Naive thymus-derived CD8-positive, alpha-beta T cell (primary cell): ENCODE measurements around the gene YDJC. TPM values are rescaled to one million over a fixed set of nuclear protein-coding genes. Genes with fewer than 3 reads are reported as not detected.
"Not testable (repeated sequence)": the region's sequence is repeated elsewhere in the genome, so short reads cannot be mapped to it uniquely, and the experiment has no call there.

Experiments
- ATAC-seq, 2 donors: fragments of 150-1000 bp; cut with Tn5 transposase in 1 of 2; sonication (Bioruptor Pico), chemical (Tn5 transposase) in 1 of 2; 1 replicate in 1 of 2; 2 replicates in 1 of 2; pipeline ENCODE4 v1.10.0; 2021; ENCODE audit warnings: mild to moderate bottlenecking in 2 of 2, moderate library complexity in 2 of 2
- POLR2A ChIA-PET: fragments of 350-600 bp; sonication (Branson Sonifier 250); formaldehyde crosslinking; loops from one replicate; lab custom pipeline; 2021; ENCODE audit warnings: antibody characterized with exemption; lab: Charles Lee
- DNase-seq, 10 donors: peaks; one replicate each; pipeline versions ENCODE4 v3.0.0 to v3.0.0-alpha.2; 2020 to 2022
- H3K27ac Mint-ChIP-seq, 10 donors: one replicate each; pipeline ENCODE4 v1.8.0; 2020 to 2022; ENCODE audit warnings: mild to moderate bottlenecking in 10 of 10, mixed read lengths in 10 of 10, moderate library complexity in 4 of 10, inconsistent platforms in 1 of 10
- H3K27me3 Mint-ChIP-seq, 5 donors: one replicate each; pipeline ENCODE4 v1.8.0; 2021 to 2022; ENCODE audit warnings: mixed read lengths in 5 of 5
- H3K36me3 Mint-ChIP-seq, 3 donors: one replicate each; pipeline ENCODE4 v1.8.0; 2020 to 2022; ENCODE audit warnings: mixed read lengths in 3 of 3, mild to moderate bottlenecking in 2 of 3, inconsistent platforms in 1 of 3
- H3K4me1 Mint-ChIP-seq, 4 donors: one replicate each; pipeline ENCODE4 v1.8.0; 2021 to 2022; ENCODE audit warnings: mixed read lengths in 4 of 4
- H3K4me3 Mint-ChIP-seq, 10 donors: one replicate each; pipeline ENCODE4 v1.8.0; 2020 to 2022; ENCODE audit warnings: mild to moderate bottlenecking in 10 of 10, mixed read lengths in 10 of 10, moderate library complexity in 6 of 10, inconsistent platforms in 1 of 10
- H3K9me3 Mint-ChIP-seq, 9 donors: one replicate each; pipeline ENCODE4 v1.8.0; 2020 to 2022; ENCODE audit warnings: mixed read lengths in 9 of 9, mild to moderate bottlenecking in 3 of 9, inconsistent platforms in 1 of 9, moderate library complexity in 1 of 9
- polyA plus RNA-seq, 3 donors: library from polyadenylated mRNA; unstranded; fragments of 300-500 nt; fragmentation: Illumina TruSeq; gene quantifications; one replicate each; pipeline ENCODE4 v1.2.3, GENCODE V29; 2021
- total RNA-seq, 8 experiments: library from RNA in 2 of 8; stranded (reverse) in 2 of 8; gene quantifications; one replicate each; pipeline ENCODE4 v1.2.3 and lab custom pipeline; 2021 to 2026

The YDJC gene
- total and polyA plus RNA-seq, 5 experiments from 2014 or later: 38.0 to 68.9 (median 53.6) TPM

DNA sequence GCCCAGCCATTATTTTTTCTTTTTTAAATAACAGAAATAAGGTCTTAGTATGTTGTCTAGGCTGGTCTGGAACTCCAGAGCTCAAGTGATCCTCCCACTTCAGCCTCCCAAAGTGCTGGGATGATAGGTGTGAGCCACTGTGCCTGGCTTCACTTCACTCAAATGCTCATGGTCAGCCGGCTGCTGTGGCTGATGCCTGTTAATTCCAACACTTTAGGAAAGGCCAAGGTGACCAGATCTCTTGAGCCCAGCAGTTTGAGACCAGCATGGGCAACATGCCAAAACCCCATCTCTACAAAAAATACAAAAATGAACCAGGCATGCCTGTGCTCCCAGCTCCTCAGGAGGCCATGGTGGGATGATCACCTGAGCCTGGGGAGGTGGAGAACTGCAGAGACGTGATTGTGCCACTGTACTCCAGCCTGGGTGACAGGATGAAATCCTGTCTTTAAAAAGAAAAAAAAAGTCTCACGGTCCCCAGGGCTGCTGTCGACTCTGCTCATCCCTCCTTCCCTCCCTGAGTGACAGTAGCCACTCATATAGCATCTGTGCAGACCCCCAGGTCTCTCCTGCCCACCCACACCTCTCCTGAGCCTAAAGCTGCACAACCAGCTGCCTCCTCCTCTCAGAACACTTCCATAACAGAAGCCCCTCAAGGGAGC is 3.6 kb downstream of the YDJC start:
- Mint-ChIP-seq H3K9me3 (no peaks in the 10 kb centered on the region), H3K4me1 (peaks cover 17 to 50% (median 45%) of the 10 kb centered on the region in 4 donors), H3K27ac (peak overlapping the region in 8 of 10 donors; percentile 40 to 88 (median 70)), H3K36me3 (peaks cover 0 to 42% (median 9%) of the 10 kb centered on the region in 3 donors), H3K4me3 (peak overlapping the region in 4 of 10 donors; percentile 45 to 50 (median 47)), H3K27me3 (no peaks in the 10 kb centered on the region)
- no peak for ATAC-seq
- POLR2A ChIA-PET: interaction anchor here (0.7 to 1.0 kb wide), 3 partner anchors 16 to 62 kb away, joined by 3 read pairs; no protein-coding TSS in a partner anchor
- DNase-seq: no peak

DNA sequence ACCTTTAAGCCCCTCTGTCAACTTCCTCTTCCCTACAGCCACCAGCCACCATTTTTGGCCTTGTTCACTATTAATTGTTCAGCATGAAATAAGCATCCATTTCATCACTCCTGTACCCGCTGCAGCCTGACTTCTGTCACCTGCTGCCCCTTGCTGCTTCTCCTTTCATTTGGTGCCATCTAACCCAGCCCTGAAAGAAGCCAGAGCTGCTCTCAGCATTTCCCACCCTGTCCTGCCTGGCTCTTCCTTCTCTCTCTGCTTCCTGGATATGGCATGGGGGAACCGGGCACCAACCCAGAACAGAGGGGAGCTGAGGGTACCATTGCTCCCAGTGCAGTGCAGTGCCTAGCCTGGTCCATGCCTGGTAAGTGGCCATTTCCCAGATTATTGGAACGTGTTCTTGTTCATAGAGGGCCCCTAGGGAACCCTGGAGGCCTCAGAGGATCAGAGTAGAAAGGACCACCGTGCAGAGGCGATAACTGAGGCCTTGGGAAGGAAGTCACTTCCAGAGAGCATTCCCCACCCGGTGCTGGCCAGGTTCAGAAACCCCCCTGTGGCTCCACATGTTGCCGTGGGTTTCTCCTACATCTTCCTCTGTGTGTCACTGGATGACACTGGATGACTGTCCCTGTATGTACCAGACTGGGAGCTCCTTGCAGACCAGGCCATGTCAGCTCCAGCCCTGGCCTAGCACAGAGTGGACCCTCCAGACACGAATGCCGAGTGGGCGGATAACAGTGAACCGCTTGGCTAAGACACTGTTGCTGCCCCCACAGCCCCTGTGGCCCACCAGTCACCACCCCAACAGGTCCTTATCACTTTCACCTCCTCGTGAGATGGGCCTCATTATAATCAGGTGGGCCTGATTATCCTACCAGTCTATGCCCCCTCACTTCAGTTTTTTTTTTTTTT is 4.7 kb downstream of the YDJC start:
- peak overlapping the region; percentile 41 to 90 (median 80) for H3K27ac Mint-ChIP-seq
- peaks cover 0 to 48% (median 9%) of the 10 kb centered on the region in 3 donors for H3K36me3 Mint-ChIP-seq
- no peaks in the 10 kb centered on the region for H3K9me3 Mint-ChIP-seq
- peak overlapping the region in 2 of 10 donors; percentile 43 to 48 for H3K4me3 Mint-ChIP-seq
- POLR2A ChIA-PET: interaction anchor here (0.7 to 1.0 kb wide), 4 partner anchors 17 to 1451 kb away, joined by 3 to 6 read pairs (median 3); partner anchors contain the start of gene SDF2L1
- DNase-seq: no peak
- ATAC-seq: no peak
- no peaks in the 10 kb centered on the region for H3K27me3 Mint-ChIP-seq
- H3K4me1 Mint-ChIP-seq: peaks cover 17 to 52% (median 43%) of the 10 kb centered on the region in 4 donors

DNA sequence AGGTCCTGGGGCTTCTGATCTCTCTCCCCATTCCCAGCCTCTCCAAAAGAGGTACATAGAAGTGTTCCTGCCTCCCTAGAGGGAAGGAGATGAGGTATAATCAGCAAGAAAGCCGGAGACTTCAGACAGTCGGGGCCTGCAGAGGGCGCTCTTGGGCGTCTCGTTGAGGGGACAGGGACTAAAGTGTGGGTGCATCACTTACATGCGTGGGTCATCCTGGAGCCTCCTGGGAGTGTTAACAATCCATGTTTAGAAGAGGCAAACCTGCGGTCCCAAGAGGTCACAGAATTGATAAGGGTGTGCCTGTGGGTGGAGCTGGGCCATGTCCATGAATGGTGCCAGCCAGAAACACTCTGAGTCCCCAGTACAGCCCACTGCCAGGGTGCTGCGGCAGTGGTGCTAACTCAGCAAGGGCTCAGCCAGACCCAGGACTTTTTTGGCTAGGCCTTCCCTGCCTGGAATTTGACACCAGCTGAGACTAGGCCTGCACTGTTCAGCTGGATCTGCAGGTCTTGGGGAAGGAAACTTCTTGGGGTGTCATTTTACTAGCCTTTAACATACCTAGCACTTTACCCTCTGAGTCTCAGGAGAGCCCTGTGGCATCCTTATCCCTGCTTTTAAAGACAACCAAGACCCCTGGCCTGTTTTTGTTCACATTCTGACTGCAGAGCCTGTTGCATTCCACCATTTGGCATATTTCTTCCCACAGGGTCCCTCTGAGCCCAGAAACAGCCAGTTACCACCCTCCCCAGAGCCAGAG is 5.5 kb downstream of the YDJC start:
- H3K4me3 Mint-ChIP-seq: no peak overlapping the region
- ATAC-seq (peak in 1 of 2 donors; percentile 35), DNase-seq (peak in 6 of 10 donors; percentile 25 to 32 (median 30))
- H3K4me1 Mint-ChIP-seq: peaks cover 19 to 57% (median 49%) of the 10 kb centered on the region in 4 donors
- H3K9me3 Mint-ChIP-seq: no peaks in the 10 kb centered on the region
- H3K36me3 Mint-ChIP-seq: peaks cover 0 to 51% (median 9%) of the 10 kb centered on the region in 3 donors
- POLR2A ChIA-PET: interaction anchor here (1.0 to 1.2 kb wide), 2 partner anchors 10 to 18 kb away, joined by 3 read pairs; partner anchors contain the start of gene SDF2L1
- peak overlapping the region in 9 of 10 donors; percentile 30 to 90 (median 78) for H3K27ac Mint-ChIP-seq
- no peaks in the 10 kb centered on the region for H3K27me3 Mint-ChIP-seq

DNA sequence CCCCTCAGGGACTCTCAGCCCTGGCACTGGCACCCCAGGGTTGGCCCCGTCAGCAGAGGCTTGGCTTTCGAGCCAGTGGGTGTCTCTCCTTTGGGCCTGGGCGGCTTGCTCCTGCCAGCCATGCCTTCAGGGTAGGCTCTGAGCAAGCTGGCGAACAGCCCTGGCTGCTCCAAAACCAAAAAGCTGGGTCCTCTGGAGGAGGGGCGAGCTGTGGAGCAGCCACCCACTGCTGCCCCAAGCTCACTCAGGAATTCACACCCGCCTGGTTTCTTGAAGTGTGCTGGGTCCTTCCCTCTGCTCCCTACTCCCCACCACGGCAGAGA is 6.2 kb downstream of the YDJC start:
- Mint-ChIP-seq H3K27ac (peak overlapping the region in 2 of 10 donors; percentile 66 to 88), H3K4me3 (no peak overlapping the region), H3K4me1 (peaks cover 22 to 60% (median 53%) of the 10 kb centered on the region in 4 donors), H3K36me3 (peaks cover 0 to 52% (median 9%) of the 10 kb centered on the region in 3 donors), H3K27me3 (no peaks in the 10 kb centered on the region), H3K9me3 (no peaks in the 10 kb centered on the region)
- no peak for DNase-seq
- no peak for ATAC-seq
- POLR2A ChIA-PET: interaction anchor here (1.2 kb wide), 1 partner anchor 10 kb away, joined by 3 read pairs; no protein-coding TSS in a partner anchor

DNA sequence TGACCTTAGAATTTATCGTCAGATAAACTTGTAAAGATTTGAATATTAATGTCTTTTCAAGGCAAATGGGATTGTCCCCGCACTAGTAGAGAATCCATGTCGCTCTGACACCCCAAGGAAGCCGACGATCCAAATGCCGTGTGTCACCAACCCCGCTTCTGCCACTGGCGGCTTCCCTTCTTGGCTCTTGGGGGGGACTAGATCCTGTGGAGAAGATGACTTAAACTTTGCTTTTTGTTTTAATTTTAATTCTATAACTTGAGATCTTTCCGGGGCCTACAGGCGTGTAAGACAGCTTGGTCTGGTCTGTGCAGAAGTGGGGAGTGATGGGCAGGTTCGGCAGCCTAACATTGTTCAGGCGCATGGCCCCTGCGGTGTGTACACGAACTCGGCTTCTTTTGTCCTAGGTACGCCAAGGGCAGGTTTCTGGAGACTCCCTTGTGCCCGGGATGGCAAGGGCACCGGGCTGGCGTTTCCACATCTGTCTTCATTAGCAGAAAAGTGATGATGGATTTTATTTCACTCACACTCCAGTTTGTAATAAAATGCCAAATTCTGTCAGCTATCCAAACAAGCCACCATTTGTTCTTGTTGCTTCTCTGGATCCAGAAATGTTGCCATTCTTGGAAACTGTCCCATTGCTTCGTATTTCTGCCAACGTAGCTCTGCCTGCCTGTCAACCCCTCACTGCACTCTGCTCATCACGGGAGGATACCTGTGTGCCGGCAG is 6.7 kb downstream of the YDJC start:
- peak overlapping the region in 7 of 10 donors; percentile 13 to 88 (median 66) for H3K27ac Mint-ChIP-seq
- H3K36me3 Mint-ChIP-seq: peaks cover 0 to 51% (median 6%) of the 10 kb centered on the region in 3 donors

DNA sequence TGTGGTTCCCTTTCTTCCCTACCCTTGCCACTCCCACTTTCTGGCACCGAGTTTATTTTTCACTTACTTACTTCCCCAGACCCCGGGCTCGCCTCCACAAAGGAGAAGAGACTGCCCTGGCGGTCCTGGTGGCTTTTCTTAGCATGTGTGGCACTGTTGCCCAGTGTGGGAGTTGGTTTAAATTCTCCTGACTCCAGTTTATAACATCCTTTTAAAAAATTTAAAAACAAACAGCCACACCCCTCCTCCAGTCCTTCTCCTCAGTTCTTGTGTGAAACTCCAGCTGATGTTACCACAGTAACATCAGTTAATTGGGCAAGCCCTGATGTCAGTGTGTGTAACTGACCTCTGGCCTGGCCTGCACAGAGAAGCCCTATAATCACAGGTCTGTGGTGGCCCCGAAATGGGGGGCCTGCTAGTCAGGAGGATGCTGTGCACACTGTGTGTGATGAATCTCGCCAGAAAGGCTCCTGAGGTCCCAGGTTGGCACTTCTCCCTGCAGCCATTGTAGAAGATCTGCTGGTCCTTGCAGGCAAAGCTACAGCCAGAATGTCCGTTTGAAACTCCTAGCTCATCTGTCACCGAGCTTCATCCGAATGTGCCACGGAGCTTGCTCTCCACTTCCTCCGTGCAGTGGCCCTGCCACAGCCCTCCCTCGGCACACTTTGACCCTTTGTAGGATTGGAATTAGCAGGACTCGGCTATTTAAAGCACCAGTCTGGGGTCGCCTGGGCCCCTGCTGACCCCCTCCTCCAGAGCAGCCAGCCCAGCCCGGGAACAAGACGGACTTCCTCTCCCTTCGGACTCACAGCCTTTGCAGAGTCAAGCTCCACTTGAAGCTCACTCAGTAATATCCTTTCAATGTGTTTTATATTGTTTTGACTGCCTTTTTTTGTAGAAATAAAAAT is 7.6 kb downstream of the YDJC start:
- no peak overlapping the region for H3K4me3 Mint-ChIP-seq
- POLR2A ChIA-PET: interaction anchor here (1.1 kb wide), 1 partner anchor 11 kb away, joined by 3 read pairs; no protein-coding TSS in a partner anchor
- ATAC-seq (no peak), DNase-seq (no peak)
- peak overlapping the region in 5 of 10 donors; percentile 13 to 88 (median 77) for H3K27ac Mint-ChIP-seq
- H3K36me3 Mint-ChIP-seq: peaks cover 0 to 48% (median 0%) of the 10 kb centered on the region in 3 donors
- peaks cover 19 to 51% (median 44%) of the 10 kb centered on the region in 4 donors for H3K4me1 Mint-ChIP-seq
- H3K9me3 Mint-ChIP-seq: no peaks in the 10 kb centered on the region
- H3K27me3 Mint-ChIP-seq: no peaks in the 10 kb centered on the region

More for the DNA sequence above, 6.7 kb downstream of the YDJC start:
- H3K9me3 Mint-ChIP-seq: no peaks in the 10 kb centered on the region
- H3K27me3 Mint-ChIP-seq: no peaks in the 10 kb centered on the region
- DNase-seq (no peak), ATAC-seq (no peak)
- peaks cover 21 to 57% (median 50%) of the 10 kb centered on the region in 4 donors for H3K4me1 Mint-ChIP-seq
- H3K4me3 Mint-ChIP-seq: peak overlapping the region in 1 of 10 donors; percentile 18
- POLR2A ChIA-PET: interaction anchor here (1.1 to 1.2 kb wide), 2 partner anchors 9 to 10 kb away, joined by 3 read pairs; no protein-coding TSS in a partner anchor

DNA sequence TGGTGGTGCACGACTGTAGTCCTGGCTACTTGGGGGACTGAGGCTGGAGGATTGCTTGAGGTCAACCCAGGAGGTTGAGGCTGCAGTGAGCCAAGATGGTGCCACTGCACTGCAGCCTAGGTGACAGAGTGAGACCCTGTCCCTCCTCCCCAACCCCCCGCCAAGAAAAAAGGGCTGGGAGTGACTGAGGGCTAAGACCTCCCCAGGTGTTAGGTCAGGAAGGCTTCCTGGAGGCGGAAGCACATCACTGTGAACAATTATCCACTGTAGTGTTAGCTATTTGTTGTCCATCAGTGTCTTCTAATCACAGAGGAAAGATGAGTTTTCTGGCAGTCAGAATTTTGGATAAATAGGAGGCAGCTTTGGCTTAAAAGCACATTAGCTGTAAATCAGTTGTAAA is 8.8 kb downstream of the YDJC start:
- no peaks in the 10 kb centered on the region for H3K27me3 Mint-ChIP-seq
- no peaks in the 10 kb centered on the region for H3K9me3 Mint-ChIP-seq
- POLR2A ChIA-PET: interaction anchor here (1.2 kb wide), 1 partner anchor 8 kb away, joined by 4 read pairs; no protein-coding TSS in a partner anchor
- H3K4me3 Mint-ChIP-seq: peak overlapping the region in 1 of 10 donors; percentile 46
- peaks cover 0 to 44% (median 0%) of the 10 kb centered on the region in 3 donors for H3K36me3 Mint-ChIP-seq
- peaks cover 15 to 41% (median 40%) of the 10 kb centered on the region in 4 donors for H3K4me1 Mint-ChIP-seq
- peak overlapping the region in 7 of 10 donors; percentile 25 to 82 (median 49) for H3K27ac Mint-ChIP-seq
- ATAC-seq (no peak), DNase-seq (no peak)

DNA sequence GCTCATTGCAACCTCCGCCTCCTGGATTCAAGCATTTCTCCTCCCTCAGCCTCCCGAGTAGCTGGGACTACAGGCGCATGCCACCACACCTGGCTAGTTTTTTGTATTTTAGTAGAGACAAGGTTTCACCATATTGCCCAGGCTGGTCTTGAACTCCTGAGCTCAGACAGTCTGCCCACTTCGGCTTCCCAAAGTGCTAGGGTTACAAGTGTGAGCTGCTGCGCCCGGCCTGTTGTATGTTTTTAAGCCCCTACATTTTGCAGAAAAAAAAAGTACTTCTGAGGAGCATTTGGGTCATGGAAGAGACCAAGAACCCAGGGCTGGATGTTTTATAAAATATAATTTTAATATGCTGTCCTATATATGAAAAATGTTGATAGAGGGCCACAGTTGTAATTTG is 12.5 kb downstream of the YDJC start:
- not testable (repeated sequence) for H3K4me3 Mint-ChIP-seq, DNase-seq, H3K9me3 Mint-ChIP-seq, ATAC-seq, H3K27me3 Mint-ChIP-seq
- Mint-ChIP-seq H3K4me1 (peaks cover 9 to 44% (median 31%) of the 10 kb centered on the region in 4 donors), H3K36me3 (peaks cover 0 to 66% (median 3%) of the 10 kb centered on the region in 3 donors), H3K27ac (peak overlapping the region in 6 of 10 donors; percentile 12 to 62 (median 27))
- POLR2A ChIA-PET: interaction anchor here (1.1 kb wide), 1 partner anchor 15 kb away, joined by 4 read pairs; the partner anchor contains the start of gene CCDC116

DNA sequence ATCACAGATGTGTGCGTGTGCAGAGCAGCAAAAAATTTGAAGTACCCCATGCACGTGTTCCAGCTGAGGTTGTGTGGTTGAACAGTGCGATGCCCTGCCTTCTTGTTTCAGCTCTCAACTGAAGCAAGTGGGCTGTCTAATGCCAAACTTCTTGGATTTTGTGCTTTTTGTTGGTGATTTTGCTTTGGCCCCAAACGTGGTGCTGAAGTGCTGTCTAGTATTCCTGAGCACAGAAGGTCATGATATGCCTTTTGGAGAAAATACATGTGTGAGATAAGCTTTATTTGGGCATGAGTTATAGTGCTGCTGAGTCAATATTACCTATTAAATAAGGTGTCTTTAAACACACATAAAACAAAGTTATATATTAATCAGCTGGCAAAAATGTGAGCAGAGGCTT is 14.1 kb downstream of the YDJC start:
- ATAC-seq (no peak), DNase-seq (no peak)
- Mint-ChIP-seq H3K9me3 (no peaks in the 10 kb centered on the region), H3K27me3 (no peaks in the 10 kb centered on the region), H3K4me3 (no peak overlapping the region), H3K4me1 (peaks cover 13 to 49% (median 36%) of the 10 kb centered on the region in 4 donors), H3K27ac (peak overlapping the region in 5 of 10 donors; percentile 39 to 66 (median 59)), H3K36me3 (peaks cover 0 to 67% (median 3%) of the 10 kb centered on the region in 3 donors)
- POLR2A ChIA-PET: interaction anchor here (0.6 to 1.4 kb wide), 2 partner anchors 29 to 47 kb away, joined by 4 to 5 read pairs; no protein-coding TSS in a partner anchor

DNA sequence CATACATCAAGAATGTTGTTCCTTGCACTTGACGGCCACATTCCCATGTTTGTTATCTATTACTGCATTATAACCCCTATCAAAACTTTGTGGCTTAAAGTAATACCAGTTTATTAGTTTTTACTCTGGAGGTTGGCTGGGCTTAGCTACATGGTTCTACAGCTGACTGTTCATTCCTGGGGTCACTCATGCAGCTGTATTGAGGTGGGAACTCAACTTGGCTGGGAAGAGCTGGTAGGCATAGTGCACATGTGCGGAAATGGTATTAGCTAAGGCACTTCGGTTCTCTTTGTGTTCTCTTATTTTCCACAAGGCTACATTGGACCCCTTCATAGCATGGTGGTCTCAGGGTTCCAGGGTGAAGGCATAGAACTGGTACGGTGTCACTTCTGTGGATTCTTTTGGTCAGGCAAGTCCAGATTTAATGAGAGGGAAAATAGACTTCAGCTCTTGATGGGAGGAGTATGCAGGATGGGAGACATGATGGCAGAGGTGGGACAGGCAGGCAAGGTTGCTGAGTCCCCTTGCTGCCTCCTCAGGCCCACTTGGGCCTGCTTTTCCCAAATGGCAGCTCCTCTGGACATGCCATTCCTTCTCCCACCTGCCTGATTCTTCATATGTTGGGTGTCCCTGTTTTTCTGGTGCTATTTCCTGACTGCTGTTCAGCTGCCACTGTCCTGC is 16.1 kb downstream of the YDJC start:
- DNase-seq (no peak), ATAC-seq (no peak)
- Mint-ChIP-seq H3K4me3 (no peak overlapping the region), H3K27ac (peak overlapping the region in 7 of 10 donors; percentile 8 to 72 (median 44)), H3K36me3 (peaks cover 0 to 77% (median 3%) of the 10 kb centered on the region in 3 donors), H3K27me3 (no peaks in the 10 kb centered on the region), H3K9me3 (no peaks in the 10 kb centered on the region), H3K4me1 (peaks cover 12 to 39% (median 25%) of the 10 kb centered on the region in 4 donors)
- POLR2A ChIA-PET: interaction anchor here (0.9 kb wide), 2 partner anchors 10 to 16 kb away, joined by 3 read pairs; partner anchors contain the start of gene YDJC
